ENCODE measurements around the gene ID4. TPM values are rescaled to one million over a fixed set of nuclear protein-coding genes. Genes with fewer than 3 reads are reported as not detected.

ID4 gene
- polyA plus RNA-seq, result 10 to 100 TPM; 23.5 to 24.8 TPM

GRCh38 chr6:19836799-19837510, at the start of gene ID4:
ID4 (plus strand) TSS chr6:19837370; CDS start chr6:19837755, 385 bp downstream.
- Histone ChIP-seq H3K4me3 (ENCODE audit: low read depth in 1 of 2, low read length in 2 of 2) (peak within 1 kb of the TSS; percentile 88 to 90), H3K27ac (ENCODE audit: low read depth in 2 of 2, low read length in 1 of 2) (peak within 1 kb of the TSS; percentile 90 to 93), H3K9me3 (ENCODE audit: control insufficient read depth in 2 of 2, insufficient read depth in 1 of 2, low read depth in 1 of 2, low read length in 1 of 2) (no peaks in the 10 kb centered on the region), H3K27me3 (ENCODE audit: control insufficient read depth in 1 of 2, insufficient read depth in 2 of 2, low read length in 2 of 2) (no peaks in the 10 kb centered on the region), H3K36me3 (ENCODE audit: control insufficient read depth in 2 of 2, insufficient read depth in 2 of 2, low read length in 1 of 2) (no peaks in the 10 kb centered on the region), H3K4me1 (ENCODE audit: control insufficient read depth in 2 of 2, insufficient read depth in 2 of 2, low read length in 1 of 2) (no peaks in the 10 kb centered on the region)
- 5 to 6% methylated on average over 63 to 71 of the region's 71 CpGs for WGBS, 2 donors

- Histone ChIP-seq H3K36me3 (ENCODE audit: control insufficient read depth in 2 of 2, insufficient read depth in 2 of 2, low read length in 1 of 2) (no peaks in the 10 kb centered on the region), H3K4me1 (ENCODE audit: control insufficient read depth in 2 of 2, insufficient read depth in 2 of 2, low read length in 1 of 2) (no peaks in the 10 kb centered on the region), H3K4me3 (ENCODE audit: low read depth in 1 of 2, low read length in 2 of 2) (no peak overlapping the region), H3K9me3 (ENCODE audit: control insufficient read depth in 2 of 2, insufficient read depth in 1 of 2, low read depth in 1 of 2, low read length in 1 of 2) (no peaks in the 10 kb centered on the region), H3K27me3 (ENCODE audit: control insufficient read depth in 1 of 2, insufficient read depth in 2 of 2, low read length in 2 of 2) (no peaks in the 10 kb centered on the region), H3K27ac (ENCODE audit: low read depth in 2 of 2, low read length in 1 of 2) (no peak overlapping the region)
- WGBS, 2 donors, result 76 to 91% methylated on average over 1 of the region's 1 CpG
Observed at GRCh38 chr6:19788686-19789085, 48.5 kb upstream of the ID4 start.

- 50 to 53% methylated on average over 6 of the region's 6 CpGs for WGBS, 2 donors
- Histone ChIP-seq H3K27me3 (ENCODE audit: control insufficient read depth in 1 of 2, insufficient read depth in 2 of 2, low read length in 2 of 2) (no peaks in the 10 kb centered on the region), H3K27ac (ENCODE audit: low read depth in 2 of 2, low read length in 1 of 2) (no peak overlapping the region), H3K4me1 (ENCODE audit: control insufficient read depth in 2 of 2, insufficient read depth in 2 of 2, low read length in 1 of 2) (no peaks in the 10 kb centered on the region), H3K4me3 (ENCODE audit: low read depth in 1 of 2, low read length in 2 of 2) (no peak overlapping the region), H3K9me3 (ENCODE audit: control insufficient read depth in 2 of 2, insufficient read depth in 1 of 2, low read depth in 1 of 2, low read length in 1 of 2) (no peaks in the 10 kb centered on the region), H3K36me3 (ENCODE audit: control insufficient read depth in 2 of 2, insufficient read depth in 2 of 2, low read length in 1 of 2) (no peaks in the 10 kb centered on the region)
Observed at GRCh38 chr6:19789100-19789803, 47.9 kb upstream of the ID4 start.

GRCh38 chr6:19791267-19791666, 45.9 kb upstream of the ID4 start:
- H3K27me3 ChIP-seq (ENCODE audit: control insufficient read depth in 1 of 2, insufficient read depth in 2 of 2, low read length in 2 of 2), result no peaks in the 10 kb centered on the region
- 54 to 63% methylated on average over 2 of the region's 2 CpGs for WGBS, 2 donors
- H3K4me3 ChIP-seq (ENCODE audit: low read depth in 1 of 2, low read length in 2 of 2), result no peak overlapping the region
- H3K4me1 ChIP-seq (ENCODE audit: control insufficient read depth in 2 of 2, insufficient read depth in 2 of 2, low read length in 1 of 2), result no peaks in the 10 kb centered on the region
- no peaks in the 10 kb centered on the region for H3K9me3 ChIP-seq (ENCODE audit: control insufficient read depth in 2 of 2, insufficient read depth in 1 of 2, low read depth in 1 of 2, low read length in 1 of 2)
- no peak overlapping the region for H3K27ac ChIP-seq (ENCODE audit: low read depth in 2 of 2, low read length in 1 of 2)
- no peaks in the 10 kb centered on the region for H3K36me3 ChIP-seq (ENCODE audit: control insufficient read depth in 2 of 2, insufficient read depth in 2 of 2, low read length in 1 of 2)

GRCh38 chr6:19795211-19795610, 42.0 kb upstream of the ID4 start:
- Histone ChIP-seq H3K9me3 (ENCODE audit: control insufficient read depth in 2 of 2, insufficient read depth in 1 of 2, low read depth in 1 of 2, low read length in 1 of 2) (no peaks in the 10 kb centered on the region), H3K4me1 (ENCODE audit: control insufficient read depth in 2 of 2, insufficient read depth in 2 of 2, low read length in 1 of 2) (no peaks in the 10 kb centered on the region), H3K36me3 (ENCODE audit: control insufficient read depth in 2 of 2, insufficient read depth in 2 of 2, low read length in 1 of 2) (no peaks in the 10 kb centered on the region), H3K27me3 (ENCODE audit: control insufficient read depth in 1 of 2, insufficient read depth in 2 of 2, low read length in 2 of 2) (no peaks in the 10 kb centered on the region), H3K27ac (ENCODE audit: low read depth in 2 of 2, low read length in 1 of 2) (no peak overlapping the region), H3K4me3 (ENCODE audit: low read depth in 1 of 2, low read length in 2 of 2) (no peak overlapping the region)

- H3K4me3 ChIP-seq (ENCODE audit: low read depth in 1 of 2, low read length in 2 of 2), result no peak overlapping the region
- WGBS, 2 donors, result 47 to 63% methylated on average over 2 of the region's 2 CpGs
- no peaks in the 10 kb centered on the region for H3K36me3 ChIP-seq (ENCODE audit: control insufficient read depth in 2 of 2, insufficient read depth in 2 of 2, low read length in 1 of 2)
- no peaks in the 10 kb centered on the region for H3K9me3 ChIP-seq (ENCODE audit: control insufficient read depth in 2 of 2, insufficient read depth in 1 of 2, low read depth in 1 of 2, low read length in 1 of 2)
- H3K4me1 ChIP-seq (ENCODE audit: control insufficient read depth in 2 of 2, insufficient read depth in 2 of 2, low read length in 1 of 2), result no peaks in the 10 kb centered on the region
- H3K27me3 ChIP-seq (ENCODE audit: control insufficient read depth in 1 of 2, insufficient read depth in 2 of 2, low read length in 2 of 2), result no peaks in the 10 kb centered on the region
- no peak overlapping the region for H3K27ac ChIP-seq (ENCODE audit: low read depth in 2 of 2, low read length in 1 of 2)
Observed at GRCh38 chr6:19796452-19796851, 40.7 kb upstream of the ID4 start.

GRCh38 chr6:19798362-19798761, 38.8 kb upstream of the ID4 start:
- Histone ChIP-seq H3K9me3 (ENCODE audit: control insufficient read depth in 2 of 2, insufficient read depth in 1 of 2, low read depth in 1 of 2, low read length in 1 of 2) (no peaks in the 10 kb centered on the region), H3K4me1 (ENCODE audit: control insufficient read depth in 2 of 2, insufficient read depth in 2 of 2, low read length in 1 of 2) (no peaks in the 10 kb centered on the region), H3K27ac (ENCODE audit: low read depth in 2 of 2, low read length in 1 of 2) (no peak overlapping the region), H3K27me3 (ENCODE audit: control insufficient read depth in 1 of 2, insufficient read depth in 2 of 2, low read length in 2 of 2) (no peaks in the 10 kb centered on the region), H3K36me3 (ENCODE audit: control insufficient read depth in 2 of 2, insufficient read depth in 2 of 2, low read length in 1 of 2) (no peaks in the 10 kb centered on the region), H3K4me3 (ENCODE audit: low read depth in 1 of 2, low read length in 2 of 2) (no peak overlapping the region)
- 79 to 93% methylated on average over 1 of the region's 1 CpG for WGBS, 2 donors

GRCh38 chr6:19802656-19803055, 34.5 kb upstream of the ID4 start:
- H3K4me1 ChIP-seq (ENCODE audit: control insufficient read depth in 2 of 2, insufficient read depth in 2 of 2, low read length in 1 of 2), result no peaks in the 10 kb centered on the region
- H3K4me3 ChIP-seq (ENCODE audit: low read depth in 1 of 2, low read length in 2 of 2), result no peak overlapping the region
- H3K36me3 ChIP-seq (ENCODE audit: control insufficient read depth in 2 of 2, insufficient read depth in 2 of 2, low read length in 1 of 2), result no peaks in the 10 kb centered on the region
- no peaks in the 10 kb centered on the region for H3K9me3 ChIP-seq (ENCODE audit: control insufficient read depth in 2 of 2, insufficient read depth in 1 of 2, low read depth in 1 of 2, low read length in 1 of 2)
- H3K27ac ChIP-seq (ENCODE audit: low read depth in 2 of 2, low read length in 1 of 2), result no peak overlapping the region
- no peaks in the 10 kb centered on the region for H3K27me3 ChIP-seq (ENCODE audit: control insufficient read depth in 1 of 2, insufficient read depth in 2 of 2, low read length in 2 of 2)
- WGBS, 2 donors, result 60 to 78% methylated on average over 6 of the region's 6 CpGs

- WGBS, 2 donors, result 24 to 37% methylated on average over 9 of the region's 9 CpGs
- H3K4me3 ChIP-seq (ENCODE audit: low read depth in 1 of 2, low read length in 2 of 2), result peak overlapping the region in 1 of 2 donors; percentile 57
- H3K27me3 ChIP-seq (ENCODE audit: control insufficient read depth in 1 of 2, insufficient read depth in 2 of 2, low read length in 2 of 2), result no peaks in the 10 kb centered on the region
- H3K36me3 ChIP-seq (ENCODE audit: control insufficient read depth in 2 of 2, insufficient read depth in 2 of 2, low read length in 1 of 2), result no peaks in the 10 kb centered on the region
- H3K27ac ChIP-seq (ENCODE audit: low read depth in 2 of 2, low read length in 1 of 2), result peak overlapping the region; percentile 52 to 61
- no peaks in the 10 kb centered on the region for H3K9me3 ChIP-seq (ENCODE audit: control insufficient read depth in 2 of 2, insufficient read depth in 1 of 2, low read depth in 1 of 2, low read length in 1 of 2)
- no peaks in the 10 kb centered on the region for H3K4me1 ChIP-seq (ENCODE audit: control insufficient read depth in 2 of 2, insufficient read depth in 2 of 2, low read length in 1 of 2)
Observed at GRCh38 chr6:19803331-19804204, 33.6 kb upstream of the ID4 start.
